GM23338 (cell line): ENCODE data around the gene GNB5. TPM values are rescaled to one million over a fixed set of nuclear protein-coding genes. Genes with fewer than 3 reads are reported as not detected.

Experiments
- ATAC-seq: fragments of 200-7000 bp; cut with Tn5 transposase; 3 replicates; pipeline ENCODE4 v1.9.1; 2020
- DNase-seq: peaks from one replicate; pipeline ENCODE4 v3.0.0-alpha.2; 2015; ENCODE audit warnings: low spot score
- H2AFZ ChIP-seq: fragments of 200-600 bp; sonication (generic); 2 replicates; pipeline ENCODE4 v1.8.0; 2016; ENCODE audit warnings: antibody characterized with exemption, mild to moderate bottlenecking, moderate library complexity
- H3F3A ChIP-seq: fragments of 200-600 bp; sonication (generic); replicated peaks from 2 replicates; pipeline ENCODE4 v1.8.0; 2017; ENCODE audit warnings: antibody characterized with exemption, mixed run types, low read depth
- H3K27ac ChIP-seq: fragments of 200-600 bp; sonication (generic); 2 replicates; pipeline ENCODE4 v1.6.1; 2016; ENCODE audit warnings: low read depth
- H3K27me3 ChIP-seq: fragments of 200-600 bp; sonication (generic); 2 replicates; pipeline ENCODE4 v1.8.0; 2016; ENCODE audit warnings: mild to moderate bottlenecking, mixed run types, moderate library complexity; ENCODE audit not compliant: insufficient read depth
- H3K36me3 ChIP-seq: fragments of 200-600 bp; sonication (generic); 2 replicates; pipeline ENCODE4 v1.8.0; 2016; ENCODE audit warnings: mild to moderate bottlenecking; ENCODE audit not compliant: insufficient read depth
- H3K4me1 ChIP-seq: fragments of 200-600 bp; sonication (generic); 2 replicates; pipeline ENCODE4 v1.8.0; 2016; ENCODE audit warnings: mild to moderate bottlenecking, moderate library complexity; ENCODE audit not compliant: insufficient read depth
- H3K4me2 ChIP-seq: fragments of 200-600 bp; sonication (generic); 2 replicates; pipeline ENCODE4 v1.7.1; 2017; ENCODE audit warnings: mixed run types
- H3K4me3 ChIP-seq: fragments of 200-600 bp; sonication (generic); 2 replicates; pipeline ENCODE4 v1.6.1; 2016; ENCODE audit warnings: mixed run types
- H3K79me2 ChIP-seq: fragments of 200-600 bp; sonication (generic); replicated peaks from 2 replicates; pipeline ENCODE4 v1.8.0; 2017; ENCODE audit warnings: mild to moderate bottlenecking; ENCODE audit not compliant: insufficient read depth
- H3K9me2 ChIP-seq: fragments of 200-600 bp; sonication (generic); 2 replicates; pipeline ENCODE4 v1.8.0; 2017; ENCODE audit not compliant: insufficient read depth
- H4K20me1 ChIP-seq: fragments of 200-600 bp; sonication (generic); replicated peaks from 2 replicates; pipeline ENCODE4 v1.8.0; 2017; ENCODE audit warnings: mild to moderate bottlenecking; ENCODE audit not compliant: insufficient read depth
- H3K27ac Mint-ChIP-seq: 2 replicates; pipeline ENCODE4 v1.8.0; 2020; ENCODE audit warnings: inconsistent platforms, mild to moderate bottlenecking, moderate library complexity, mixed read lengths
- H3K27me3 Mint-ChIP-seq: 3 replicates; pipeline ENCODE4 v1.8.0; 2022; ENCODE audit warnings: low read depth, mild to moderate bottlenecking, moderate library complexity, mixed read lengths, inconsistent platforms; ENCODE audit not compliant: insufficient read depth, poor library complexity
- H3K36me3 Mint-ChIP-seq: 3 replicates; pipeline ENCODE4 v1.8.0; 2021; ENCODE audit warnings: low read depth, mild to moderate bottlenecking, inconsistent platforms, moderate library complexity, mixed read lengths
- H3K4me1 Mint-ChIP-seq: 3 replicates; pipeline ENCODE4 v1.8.0; 2020; ENCODE audit warnings: mild to moderate bottlenecking, inconsistent platforms, mixed read lengths
- H3K4me3 Mint-ChIP-seq: 3 replicates; pipeline ENCODE4 v1.8.0; 2021; ENCODE audit warnings: moderate library complexity, mild to moderate bottlenecking, inconsistent platforms, mixed read lengths
- H3K9me3 Mint-ChIP-seq: 3 replicates; pipeline ENCODE4 v1.8.0; 2020; ENCODE audit warnings: moderate library complexity, mild to moderate bottlenecking, inconsistent platforms, mixed read lengths
- CREB1 ChIP-seq: fragments of 250-450 bp; sonication (Bioruptor Pico); IDR thresholded peaks from 2 replicates; pipeline ENCODE4 v1.5.0; 2020; ENCODE audit warnings: low read depth, mild to moderate bottlenecking, moderate library complexity
- EZH2 ChIP-seq: fragments of 200-600 bp; sonication (generic); IDR thresholded peaks from one replicate; pipeline ENCODE4 v1.8.0; 2017; ENCODE audit warnings: antibody characterized with exemption, mild to moderate bottlenecking, low read depth; ENCODE audit not compliant: unreplicated experiment
- JUNB ChIP-seq: IDR thresholded peaks from one replicate; pipeline ENCODE4 v1.6.1; 2016; ENCODE audit warnings: antibody characterized with exemption; ENCODE audit not compliant: unreplicated experiment
- POLR2AphosphoS5 ChIP-seq: IDR thresholded peaks from 2 replicates; pipeline ENCODE4 v1.6.1; 2016; ENCODE audit warnings: antibody characterized with exemption, low read depth
- STAT1 ChIP-seq: IDR thresholded peaks from one replicate; pipeline ENCODE4 v1.6.1; 2016; ENCODE audit warnings: antibody characterized with exemption; ENCODE audit not compliant: unreplicated experiment
- ZNF114 ChIP-seq: fragments of 250-450 bp; sonication (Bioruptor Pico); IDR thresholded peaks from 2 replicates; pipeline ENCODE4 v1.5.0; 2020; ENCODE audit warnings: mild to moderate bottlenecking, moderate library complexity
- polyA plus RNA-seq: library from polyadenylated mRNA; unstranded; fragments of >200 nt; fragmentation: Nextera tagmentation; extraction: Ambion mirVana; gene quantifications from 2 replicates; pipeline ENCODE4 v1.2.1, GENCODE V29; 2016
- total RNA-seq: library from RNA; depleted of rRNA; stranded (reverse); fragments of >200 nt; shearing (Covaris generic); gene quantifications from 2 replicates; pipeline ENCODE4 v1.2.3, GENCODE V29; 2014
- TF ChIP-seq, protein P1 (sequence below), 2 experiments: fragments of 200-600 bp in 1 of 2; sonication (generic) in 1 of 2; conservative IDR thresholded peaks; 2 replicates each; pipeline versions ENCODE4 v1.5.1 to v1.6.1; 2016 to 2017; ENCODE audit warnings: antibody characterized with exemption in 2 of 2, low read depth in 2 of 2, mild to moderate bottlenecking in 2 of 2, moderate library complexity in 1 of 2
- TF ChIP-seq, protein P2 (sequence below): fragments of 250-450 bp; sonication (Bioruptor Pico); IDR thresholded peaks from 2 replicates; pipeline ENCODE4 v1.5.0; 2020; ENCODE audit warnings: mild to moderate bottlenecking, moderate library complexity
- TF ChIP-seq, protein P3 (sequence below): IDR thresholded peaks from one replicate; pipeline ENCODE4 v1.6.1; 2018; ENCODE audit warnings: antibody characterized with exemption; ENCODE audit not compliant: unreplicated experiment

GNB5 gene
- total and polyA plus RNA-seq, 2 experiments from 2014 or later, result 23.0 to 40.8 TPM

DNA sequence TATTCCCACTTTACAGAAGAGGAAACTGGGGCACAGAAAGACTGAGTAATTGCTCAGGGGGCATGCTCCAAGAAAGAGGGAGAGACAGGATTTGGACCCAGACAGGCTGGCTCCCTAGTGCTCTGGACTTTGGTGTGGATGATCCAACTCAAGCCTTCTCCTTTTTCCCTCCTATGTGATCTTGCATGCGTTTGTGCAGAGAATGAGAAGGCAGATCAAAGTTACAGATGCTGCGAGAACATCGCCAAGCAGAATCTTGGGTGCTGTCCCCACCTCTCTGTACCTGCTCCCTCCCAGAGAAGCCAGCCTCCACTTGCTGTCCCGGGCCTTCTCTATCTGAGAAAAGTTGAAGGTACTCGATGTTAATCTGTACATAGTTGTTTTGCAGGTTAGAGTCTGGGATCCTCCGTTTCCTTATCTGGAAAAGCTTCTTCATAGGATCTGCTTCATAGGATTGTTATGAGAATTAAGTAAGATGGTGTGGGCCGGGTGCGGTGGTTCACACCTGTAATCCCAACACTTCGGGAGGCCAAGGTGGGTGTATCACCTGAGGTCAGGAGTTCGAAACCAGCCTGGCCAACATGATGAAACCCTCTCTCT, 10.2 kb downstream of the GNB5 start (continued):
- TF ChIP-seq ZNF114 (CRISPR knock-in tag) (no peak), CREB1 (CRISPR knock-in tag) (no peak)
- TF ChIP-seq, protein P1, sequence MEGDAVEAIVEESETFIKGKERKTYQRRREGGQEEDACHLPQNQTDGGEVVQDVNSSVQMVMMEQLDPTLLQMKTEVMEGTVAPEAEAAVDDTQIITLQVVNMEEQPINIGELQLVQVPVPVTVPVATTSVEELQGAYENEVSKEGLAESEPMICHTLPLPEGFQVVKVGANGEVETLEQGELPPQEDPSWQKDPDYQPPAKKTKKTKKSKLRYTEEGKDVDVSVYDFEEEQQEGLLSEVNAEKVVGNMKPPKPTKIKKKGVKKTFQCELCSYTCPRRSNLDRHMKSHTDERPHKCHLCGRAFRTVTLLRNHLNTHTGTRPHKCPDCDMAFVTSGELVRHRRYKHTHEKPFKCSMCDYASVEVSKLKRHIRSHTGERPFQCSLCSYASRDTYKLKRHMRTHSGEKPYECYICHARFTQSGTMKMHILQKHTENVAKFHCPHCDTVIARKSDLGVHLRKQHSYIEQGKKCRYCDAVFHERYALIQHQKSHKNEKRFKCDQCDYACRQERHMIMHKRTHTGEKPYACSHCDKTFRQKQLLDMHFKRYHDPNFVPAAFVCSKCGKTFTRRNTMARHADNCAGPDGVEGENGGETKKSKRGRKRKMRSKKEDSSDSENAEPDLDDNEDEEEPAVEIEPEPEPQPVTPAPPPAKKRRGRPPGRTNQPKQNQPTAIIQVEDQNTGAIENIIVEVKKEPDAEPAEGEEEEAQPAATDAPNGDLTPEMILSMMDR (conservative IDR thresholded peaks at IDR 0.05; ENCODE audit: low read depth in 2 of 2), result no peak
- TF ChIP-seq, protein P2, sequence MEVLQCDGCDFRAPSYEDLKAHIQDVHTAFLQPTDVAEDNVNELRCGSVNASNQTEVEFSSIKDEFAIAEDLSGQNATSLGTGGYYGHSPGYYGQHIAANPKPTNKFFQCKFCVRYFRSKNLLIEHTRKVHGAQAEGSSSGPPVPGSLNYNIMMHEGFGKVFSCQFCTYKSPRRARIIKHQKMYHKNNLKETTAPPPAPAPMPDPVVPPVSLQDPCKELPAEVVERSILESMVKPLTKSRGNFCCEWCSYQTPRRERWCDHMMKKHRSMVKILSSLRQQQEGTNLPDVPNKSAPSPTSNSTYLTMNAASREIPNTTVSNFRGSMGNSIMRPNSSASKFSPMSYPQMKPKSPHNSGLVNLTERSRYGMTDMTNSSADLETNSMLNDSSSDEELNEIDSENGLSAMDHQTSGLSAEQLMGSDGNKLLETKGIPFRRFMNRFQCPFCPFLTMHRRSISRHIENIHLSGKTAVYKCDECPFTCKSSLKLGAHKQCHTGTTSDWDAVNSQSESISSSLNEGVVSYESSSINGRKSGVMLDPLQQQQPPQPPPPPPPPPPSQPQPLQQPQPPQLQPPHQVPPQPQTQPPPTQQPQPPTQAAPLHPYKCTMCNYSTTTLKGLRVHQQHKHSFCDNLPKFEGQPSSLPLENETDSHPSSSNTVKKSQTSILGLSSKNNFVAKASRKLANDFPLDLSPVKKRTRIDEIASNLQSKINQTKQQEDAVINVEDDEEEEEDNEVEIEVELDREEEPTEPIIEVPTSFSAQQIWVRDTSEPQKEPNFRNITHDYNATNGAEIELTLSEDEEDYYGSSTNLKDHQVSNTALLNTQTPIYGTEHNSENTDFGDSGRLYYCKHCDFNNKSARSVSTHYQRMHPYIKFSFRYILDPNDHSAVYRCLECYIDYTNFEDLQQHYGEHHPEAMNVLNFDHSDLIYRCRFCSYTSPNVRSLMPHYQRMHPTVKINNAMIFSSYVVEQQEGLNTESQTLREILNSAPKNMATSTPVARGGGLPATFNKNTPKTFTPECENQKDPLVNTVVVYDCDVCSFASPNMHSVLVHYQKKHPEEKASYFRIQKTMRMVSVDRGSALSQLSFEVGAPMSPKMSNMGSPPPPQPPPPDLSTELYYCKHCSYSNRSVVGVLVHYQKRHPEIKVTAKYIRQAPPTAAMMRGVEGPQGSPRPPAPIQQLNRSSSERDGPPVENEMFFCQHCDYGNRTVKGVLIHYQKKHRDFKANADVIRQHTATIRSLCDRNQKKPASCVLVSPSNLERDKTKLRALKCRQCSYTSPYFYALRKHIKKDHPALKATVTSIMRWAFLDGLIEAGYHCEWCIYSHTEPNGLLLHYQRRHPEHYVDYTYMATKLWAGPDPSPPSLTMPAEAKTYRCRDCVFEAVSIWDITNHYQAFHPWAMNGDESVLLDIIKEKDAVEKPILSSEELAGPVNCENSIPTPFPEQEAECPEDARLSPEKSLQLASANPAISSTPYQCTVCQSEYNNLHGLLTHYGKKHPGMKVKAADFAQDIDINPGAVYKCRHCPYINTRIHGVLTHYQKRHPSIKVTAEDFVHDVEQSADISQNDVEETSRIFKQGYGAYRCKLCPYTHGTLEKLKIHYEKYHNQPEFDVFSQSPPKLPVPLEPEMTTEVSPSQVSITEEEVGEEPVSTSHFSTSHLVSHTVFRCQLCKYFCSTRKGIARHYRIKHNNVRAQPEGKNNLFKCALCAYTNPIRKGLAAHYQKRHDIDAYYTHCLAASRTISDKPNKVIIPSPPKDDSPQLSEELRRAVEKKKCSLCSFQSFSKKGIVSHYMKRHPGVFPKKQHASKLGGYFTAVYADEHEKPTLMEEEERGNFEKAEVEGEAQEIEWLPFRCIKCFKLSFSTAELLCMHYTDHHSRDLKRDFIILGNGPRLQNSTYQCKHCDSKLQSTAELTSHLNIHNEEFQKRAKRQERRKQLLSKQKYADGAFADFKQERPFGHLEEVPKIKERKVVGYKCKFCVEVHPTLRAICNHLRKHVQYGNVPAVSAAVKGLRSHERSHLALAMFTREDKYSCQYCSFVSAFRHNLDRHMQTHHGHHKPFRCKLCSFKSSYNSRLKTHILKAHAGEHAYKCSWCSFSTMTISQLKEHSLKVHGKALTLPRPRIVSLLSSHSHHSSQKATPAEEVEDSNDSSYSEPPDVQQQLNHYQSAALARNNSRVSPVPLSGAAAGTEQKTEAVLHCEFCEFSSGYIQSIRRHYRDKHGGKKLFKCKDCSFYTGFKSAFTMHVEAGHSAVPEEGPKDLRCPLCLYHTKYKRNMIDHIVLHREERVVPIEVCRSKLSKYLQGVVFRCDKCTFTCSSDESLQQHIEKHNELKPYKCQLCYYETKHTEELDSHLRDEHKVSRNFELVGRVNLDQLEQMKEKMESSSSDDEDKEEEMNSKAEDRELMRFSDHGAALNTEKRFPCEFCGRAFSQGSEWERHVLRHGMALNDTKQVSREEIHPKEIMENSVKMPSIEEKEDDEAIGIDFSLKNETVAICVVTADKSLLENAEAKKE, result no peak

DNA sequence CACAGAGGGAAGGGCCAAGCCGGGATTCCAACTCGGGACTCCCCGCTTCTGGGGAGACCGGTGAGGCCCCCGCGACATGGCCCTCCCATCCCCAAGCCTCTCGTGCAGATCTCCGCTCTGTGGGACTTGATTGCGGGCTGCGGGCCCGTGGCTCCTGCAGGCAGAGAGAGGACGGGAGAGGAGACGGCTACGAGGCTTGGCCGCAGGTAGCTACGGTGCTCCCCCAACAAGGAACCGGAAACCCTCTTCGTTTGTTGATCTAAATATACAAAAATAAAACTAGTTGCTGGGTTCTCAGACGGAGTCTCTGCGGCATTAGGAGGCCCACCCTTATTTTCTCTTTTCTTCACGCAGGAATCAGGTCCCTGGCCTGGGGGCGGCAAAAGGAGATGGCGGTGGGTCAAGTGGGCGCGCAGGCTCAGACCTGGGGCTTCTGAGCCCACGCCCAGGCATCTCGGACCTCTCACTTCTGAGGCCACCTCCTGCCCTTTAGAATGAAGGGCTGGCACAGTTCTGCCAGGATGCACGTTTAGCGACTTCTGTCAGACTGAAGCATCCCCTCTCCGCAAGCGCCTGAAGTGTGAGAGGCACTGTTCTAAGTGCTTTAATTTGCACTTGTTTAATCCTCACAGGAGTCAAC, 10.9 kb downstream of the GNB5 start:
- no peaks in the 10 kb centered on the region for H3K36me3 ChIP-seq
- peak overlapping the region; percentile 80 for H3K4me2 ChIP-seq
- Mint-ChIP-seq H3K4me1 (peaks cover 27% of the 10 kb centered on the region), H3K9me3 (no peaks in the 10 kb centered on the region), H3K27me3 (peaks cover 24% of the 10 kb centered on the region), H3K36me3 (no peaks in the 10 kb centered on the region), H3K4me3 (peak overlapping the region; percentile 84), H3K27ac (no peak overlapping the region)
- DNase-seq, result no peak
- peak overlapping the region; percentile 62 for H3K4me3 ChIP-seq
- H3K9me2 ChIP-seq, result no peaks in the 10 kb centered on the region
- peak overlapping the region; percentile 99 for H2AFZ ChIP-seq
- no peak overlapping the region for H3K27ac ChIP-seq
- peaks cover 6% of the 10 kb centered on the region for H4K20me1 ChIP-seq
- H3K4me1 ChIP-seq, result peaks cover 10% of the 10 kb centered on the region
- H3K79me2 ChIP-seq, result peaks cover 23% of the 10 kb centered on the region
- peaks cover 11% of the 10 kb centered on the region; the same call in 1 of the 2 replicates for H3F3A ChIP-seq
- peak; percentile 28 for ATAC-seq
- H3K27me3 ChIP-seq, result peaks cover 21% of the 10 kb centered on the region
- TF ChIP-seq JUNB (no peak), STAT1 (no peak), POLR2AphosphoS5 (no peak), EZH2 (no peak), ZNF114 (CRISPR knock-in tag) (no peak)
- TF ChIP-seq, protein P3, sequence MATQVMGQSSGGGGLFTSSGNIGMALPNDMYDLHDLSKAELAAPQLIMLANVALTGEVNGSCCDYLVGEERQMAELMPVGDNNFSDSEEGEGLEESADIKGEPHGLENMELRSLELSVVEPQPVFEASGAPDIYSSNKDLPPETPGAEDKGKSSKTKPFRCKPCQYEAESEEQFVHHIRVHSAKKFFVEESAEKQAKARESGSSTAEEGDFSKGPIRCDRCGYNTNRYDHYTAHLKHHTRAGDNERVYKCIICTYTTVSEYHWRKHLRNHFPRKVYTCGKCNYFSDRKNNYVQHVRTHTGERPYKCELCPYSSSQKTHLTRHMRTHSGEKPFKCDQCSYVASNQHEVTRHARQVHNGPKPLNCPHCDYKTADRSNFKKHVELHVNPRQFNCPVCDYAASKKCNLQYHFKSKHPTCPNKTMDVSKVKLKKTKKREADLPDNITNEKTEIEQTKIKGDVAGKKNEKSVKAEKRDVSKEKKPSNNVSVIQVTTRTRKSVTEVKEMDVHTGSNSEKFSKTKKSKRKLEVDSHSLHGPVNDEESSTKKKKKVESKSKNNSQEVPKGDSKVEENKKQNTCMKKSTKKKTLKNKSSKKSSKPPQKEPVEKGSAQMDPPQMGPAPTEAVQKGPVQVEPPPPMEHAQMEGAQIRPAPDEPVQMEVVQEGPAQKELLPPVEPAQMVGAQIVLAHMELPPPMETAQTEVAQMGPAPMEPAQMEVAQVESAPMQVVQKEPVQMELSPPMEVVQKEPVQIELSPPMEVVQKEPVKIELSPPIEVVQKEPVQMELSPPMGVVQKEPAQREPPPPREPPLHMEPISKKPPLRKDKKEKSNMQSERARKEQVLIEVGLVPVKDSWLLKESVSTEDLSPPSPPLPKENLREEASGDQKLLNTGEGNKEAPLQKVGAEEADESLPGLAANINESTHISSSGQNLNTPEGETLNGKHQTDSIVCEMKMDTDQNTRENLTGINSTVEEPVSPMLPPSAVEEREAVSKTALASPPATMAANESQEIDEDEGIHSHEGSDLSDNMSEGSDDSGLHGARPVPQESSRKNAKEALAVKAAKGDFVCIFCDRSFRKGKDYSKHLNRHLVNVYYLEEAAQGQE, result no peak
- TF ChIP-seq, protein P1 (conservative IDR thresholded peaks at IDR 0.05; ENCODE audit: low read depth in 2 of 2), result no peak
